Mesothelial cell of epicardium (in vitro differentiated cells): Measurements from ENCODE around the gene C10orf105. TPM values are rescaled to one million over a fixed set of nuclear protein-coding genes. Genes with fewer than 3 reads are reported as not detected.

Experiments used
- DNase-seq, 2 experiments: peaks; one replicate each; pipeline ENCODE4 v3.0.0; 2021; ENCODE audit warnings: low spot score in 2 of 2; ENCODE audit not compliant: unreplicated experiment in 2 of 2
- H3K27ac Mint-ChIP-seq: 2 replicates; pipeline ENCODE4 v1.8.0; 2021; ENCODE audit warnings: mixed read lengths
- H3K27me3 Mint-ChIP-seq: 2 replicates; pipeline ENCODE4 v1.8.0; 2021; ENCODE audit warnings: low read depth, mixed read lengths
- H3K36me3 Mint-ChIP-seq: 2 replicates; pipeline ENCODE4 v1.8.0; 2021; ENCODE audit warnings: mixed read lengths
- H3K4me1 Mint-ChIP-seq: 2 replicates; pipeline ENCODE4 v1.8.0; 2021; ENCODE audit warnings: mixed read lengths
- H3K4me3 Mint-ChIP-seq: 2 replicates; pipeline ENCODE4 v1.8.0; 2021; ENCODE audit warnings: mild to moderate bottlenecking, moderate library complexity, mixed read lengths
- H3K9me3 Mint-ChIP-seq: 2 replicates; pipeline ENCODE4 v1.8.0; 2021; ENCODE audit warnings: mixed read lengths
- total RNA-seq: library from RNA; stranded (reverse); gene quantifications from 3 replicates; pipeline ENCODE4 v1.2.1, GENCODE V29; 2021
- TF ChIP-seq, protein P1 (sequence below): fragments of 200-600 bp; sonication (generic); IDR thresholded peaks from one replicate; pipeline ENCODE4 v1.5.0; 2021; ENCODE audit warnings: antibody characterized with exemption; ENCODE audit not compliant: unreplicated experiment

Gene C10orf105
- total RNA-seq, 1 donor from 2014 or later = 0.25 TPM

DNA sequence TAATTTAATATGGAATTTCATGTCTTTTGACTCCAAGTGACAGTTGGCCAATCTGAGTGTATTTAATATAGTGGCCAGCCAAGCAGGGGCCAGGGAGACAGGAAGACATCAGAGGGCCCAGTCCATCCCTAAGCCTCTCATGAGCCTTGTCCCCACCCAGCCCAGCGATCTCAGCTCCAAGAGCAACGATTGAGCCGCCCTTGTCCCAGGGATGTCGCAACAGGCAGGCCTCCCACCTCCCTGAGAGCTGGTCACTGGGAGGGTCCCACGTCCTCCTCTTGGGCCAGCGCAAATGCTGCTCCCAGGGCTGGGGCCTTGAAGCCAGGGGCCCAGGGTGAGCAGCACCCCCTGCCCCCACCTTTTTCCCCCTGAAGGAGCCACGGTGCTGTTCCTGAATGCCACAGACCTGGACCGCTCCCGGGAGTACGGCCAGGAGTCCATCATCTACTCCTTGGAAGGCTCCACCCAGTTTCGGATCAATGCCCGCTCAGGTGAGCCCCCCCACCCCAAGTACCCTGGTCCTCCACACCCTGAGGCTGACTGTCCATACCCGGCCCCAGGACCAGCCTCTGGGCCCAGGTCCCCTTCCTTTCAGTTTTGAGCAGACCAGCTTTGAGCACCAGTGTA, 29.4 kb downstream of the C10orf105 start:
- Mint-ChIP-seq H3K36me3 (peaks cover 3% of the 10 kb centered on the region), H3K4me3 (no peak overlapping the region), H3K27ac (no peak overlapping the region), H3K4me1 (peaks cover 13% of the 10 kb centered on the region), H3K27me3 (peaks cover 6% of the 10 kb centered on the region), H3K9me3 (peaks cover 4% of the 10 kb centered on the region)
- DNase-seq = no peak
- TF ChIP-seq, protein P1, sequence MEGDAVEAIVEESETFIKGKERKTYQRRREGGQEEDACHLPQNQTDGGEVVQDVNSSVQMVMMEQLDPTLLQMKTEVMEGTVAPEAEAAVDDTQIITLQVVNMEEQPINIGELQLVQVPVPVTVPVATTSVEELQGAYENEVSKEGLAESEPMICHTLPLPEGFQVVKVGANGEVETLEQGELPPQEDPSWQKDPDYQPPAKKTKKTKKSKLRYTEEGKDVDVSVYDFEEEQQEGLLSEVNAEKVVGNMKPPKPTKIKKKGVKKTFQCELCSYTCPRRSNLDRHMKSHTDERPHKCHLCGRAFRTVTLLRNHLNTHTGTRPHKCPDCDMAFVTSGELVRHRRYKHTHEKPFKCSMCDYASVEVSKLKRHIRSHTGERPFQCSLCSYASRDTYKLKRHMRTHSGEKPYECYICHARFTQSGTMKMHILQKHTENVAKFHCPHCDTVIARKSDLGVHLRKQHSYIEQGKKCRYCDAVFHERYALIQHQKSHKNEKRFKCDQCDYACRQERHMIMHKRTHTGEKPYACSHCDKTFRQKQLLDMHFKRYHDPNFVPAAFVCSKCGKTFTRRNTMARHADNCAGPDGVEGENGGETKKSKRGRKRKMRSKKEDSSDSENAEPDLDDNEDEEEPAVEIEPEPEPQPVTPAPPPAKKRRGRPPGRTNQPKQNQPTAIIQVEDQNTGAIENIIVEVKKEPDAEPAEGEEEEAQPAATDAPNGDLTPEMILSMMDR = no peak

DNA sequence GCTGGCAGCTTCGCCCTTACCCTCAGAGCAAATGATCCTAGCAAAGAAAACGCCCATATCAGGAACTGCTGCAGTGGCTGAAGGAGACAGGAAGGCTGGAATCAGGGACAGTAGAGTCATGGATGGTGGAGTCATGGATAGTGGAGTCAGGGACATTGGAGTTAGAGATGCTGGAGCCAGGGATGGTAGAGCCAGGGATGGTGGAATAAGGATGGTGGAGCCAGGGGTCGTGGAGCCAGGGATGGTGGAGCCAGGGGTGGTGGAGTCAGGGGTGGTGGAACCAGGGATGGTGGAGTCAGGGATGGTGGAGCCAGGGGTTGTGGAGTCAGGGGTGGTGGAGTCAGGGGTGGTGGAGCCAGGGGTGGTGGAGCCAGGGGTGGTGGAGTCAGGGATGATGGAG, 31.3 kb downstream of the C10orf105 start:
- Mint-ChIP-seq H3K9me3 (peaks cover 4% of the 10 kb centered on the region), H3K36me3 (peaks cover 3% of the 10 kb centered on the region), H3K4me3 (no peak overlapping the region), H3K27me3 (peaks cover 6% of the 10 kb centered on the region), H3K27ac (peak overlapping the region; percentile 11), H3K4me1 (peaks cover 15% of the 10 kb centered on the region)
- DNase-seq = no peak
- TF ChIP-seq, protein P1 = no peak

DNA sequence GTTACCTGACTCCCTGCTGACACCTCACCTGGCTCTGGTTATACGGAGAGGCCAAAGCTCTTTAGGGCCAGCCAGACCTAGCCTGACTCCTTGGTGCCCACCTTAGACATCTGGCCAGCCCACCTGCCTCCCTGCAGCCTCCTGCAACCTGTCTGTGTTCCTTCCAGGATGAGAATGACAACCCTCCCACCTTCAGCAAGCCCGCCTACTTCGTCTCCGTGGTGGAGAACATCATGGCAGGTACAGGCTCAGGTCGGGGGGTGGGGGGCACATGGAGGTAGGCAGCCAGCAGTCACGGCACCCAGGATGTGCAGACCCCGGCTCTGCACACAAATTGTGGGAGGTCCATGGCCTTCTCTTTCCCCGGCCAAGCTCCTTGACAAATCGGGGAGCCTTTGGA, 32.1 kb downstream of the C10orf105 start:
- no peak overlapping the region for H3K27ac Mint-ChIP-seq
- peaks cover 15% of the 10 kb centered on the region for H3K4me1 Mint-ChIP-seq
- TF ChIP-seq, protein P1 = no peak
- peaks cover 8% of the 10 kb centered on the region for H3K27me3 Mint-ChIP-seq
- H3K36me3 Mint-ChIP-seq = peaks cover 3% of the 10 kb centered on the region
- no peak overlapping the region for H3K4me3 Mint-ChIP-seq
- no peak for DNase-seq
- peaks cover 4% of the 10 kb centered on the region for H3K9me3 Mint-ChIP-seq

DNA sequence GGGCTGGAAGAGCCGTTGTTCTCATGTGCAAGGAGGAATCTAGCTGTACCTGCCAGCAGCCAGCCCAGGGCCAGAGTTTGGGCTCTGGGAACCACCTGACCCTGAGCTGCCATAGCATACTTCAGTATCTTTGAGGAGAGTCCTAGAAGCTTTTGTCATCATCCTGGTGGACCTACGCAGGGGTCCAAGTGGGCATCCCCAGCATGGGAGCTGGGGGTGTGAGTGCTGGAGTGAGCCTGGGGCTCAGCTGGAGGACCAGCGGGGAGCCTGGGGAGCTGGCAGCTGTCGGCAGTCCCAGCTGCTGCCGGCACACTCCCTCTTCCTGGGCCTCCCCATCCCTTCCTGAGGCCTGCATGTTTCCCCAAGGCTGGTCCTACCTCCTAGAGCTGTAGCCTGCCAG, 32.5 kb downstream of the C10orf105 start:
- Mint-ChIP-seq H3K4me3 (no peak overlapping the region), H3K27ac (no peak overlapping the region), H3K4me1 (peaks cover 15% of the 10 kb centered on the region), H3K27me3 (peaks cover 8% of the 10 kb centered on the region), H3K9me3 (peaks cover 4% of the 10 kb centered on the region), H3K36me3 (peaks cover 3% of the 10 kb centered on the region)
- TF ChIP-seq, protein P1 = no peak
- no peak for DNase-seq

DNA sequence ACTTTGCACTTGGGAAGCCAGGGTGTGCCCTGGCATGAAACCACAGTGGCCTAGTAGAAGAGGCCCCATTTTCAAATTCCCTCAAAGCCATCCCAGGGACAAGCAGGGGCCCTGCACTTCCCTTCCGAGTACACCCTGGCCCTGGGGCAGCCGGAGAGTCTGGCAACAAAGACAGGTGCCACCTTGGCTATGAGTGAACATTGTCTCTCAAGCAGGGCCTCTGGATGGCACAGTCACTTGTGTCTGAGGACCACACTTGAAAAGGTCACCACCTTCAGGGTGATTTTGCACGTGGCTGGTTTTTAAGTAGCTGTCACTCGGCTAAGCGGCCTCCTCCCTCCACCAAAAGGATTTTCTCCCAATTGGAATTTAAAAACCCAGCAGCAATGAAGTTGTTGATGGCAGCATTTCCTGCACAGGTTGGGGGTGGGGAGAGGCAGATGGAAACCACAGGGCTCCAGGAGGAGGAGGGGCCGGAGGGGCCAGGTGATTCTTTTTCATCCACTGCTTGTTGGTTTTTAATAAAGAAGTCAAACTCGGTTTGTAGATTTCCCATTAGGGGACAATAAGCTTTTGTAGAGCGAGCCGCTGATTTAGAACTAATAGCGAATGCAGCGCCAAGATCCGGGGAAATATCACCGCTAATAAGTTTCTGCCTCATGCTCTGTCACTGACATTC, 33.9 kb downstream of the C10orf105 start:
- H3K27me3 Mint-ChIP-seq = peaks cover 11% of the 10 kb centered on the region

More for the DNA sequence above, 33.9 kb downstream of the C10orf105 start:
- TF ChIP-seq, protein P1 = no peak
- Mint-ChIP-seq H3K9me3 (peaks cover 4% of the 10 kb centered on the region), H3K27ac (no peak overlapping the region), H3K4me3 (no peak overlapping the region), H3K36me3 (peaks cover 3% of the 10 kb centered on the region), H3K4me1 (peaks cover 15% of the 10 kb centered on the region)
- no peak for DNase-seq
